ENCODE data around the gene NOTCH1. TPM values are rescaled to one million over a fixed set of nuclear protein-coding genes. Genes with fewer than 3 reads are reported as not detected.

Gene NOTCH1
- total and polyA plus RNA-seq, 12 donors: 7.3 to 27.0 (median 19.9) TPM

DNA sequence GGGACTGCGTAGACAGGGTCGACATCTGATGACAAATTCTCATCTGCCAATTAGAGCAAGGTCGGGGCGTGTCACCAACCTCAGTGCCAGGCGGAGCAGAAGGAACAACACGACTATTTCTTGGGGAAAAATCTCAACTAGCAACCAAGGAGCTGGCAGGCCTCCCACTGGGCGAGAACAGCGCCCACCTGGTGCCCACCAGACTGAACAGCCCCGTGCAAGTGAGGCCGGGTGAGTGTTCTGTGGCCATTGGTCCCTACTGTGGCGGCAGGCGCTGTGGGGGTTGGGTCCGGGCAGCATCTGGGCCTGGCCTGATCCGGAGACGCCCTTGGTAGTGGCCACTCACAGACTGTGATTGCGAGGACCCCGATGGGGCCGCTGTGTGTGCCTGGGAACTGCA is 11.5 kb downstream of the NOTCH1 start:
- peaks cover 0 to 44% (median 0%) of the 10 kb centered on the region in 9 donors for H3K36me3 ChIP-seq
- H3K4me1 ChIP-seq: peaks cover 60 to 94% (median 91%) of the 10 kb centered on the region in 9 donors
- WGBS, 2 donors: 85 to 86% methylated on average over 18 of the region's 18 CpGs
- no peak for ATAC-seq
- no peaks in the 10 kb centered on the region for H3K9me3 ChIP-seq
- peaks cover 0 to 5% (median 0%) of the 10 kb centered on the region in 7 donors for H3K27me3 ChIP-seq
- TF ChIP-seq, protein P1, sequence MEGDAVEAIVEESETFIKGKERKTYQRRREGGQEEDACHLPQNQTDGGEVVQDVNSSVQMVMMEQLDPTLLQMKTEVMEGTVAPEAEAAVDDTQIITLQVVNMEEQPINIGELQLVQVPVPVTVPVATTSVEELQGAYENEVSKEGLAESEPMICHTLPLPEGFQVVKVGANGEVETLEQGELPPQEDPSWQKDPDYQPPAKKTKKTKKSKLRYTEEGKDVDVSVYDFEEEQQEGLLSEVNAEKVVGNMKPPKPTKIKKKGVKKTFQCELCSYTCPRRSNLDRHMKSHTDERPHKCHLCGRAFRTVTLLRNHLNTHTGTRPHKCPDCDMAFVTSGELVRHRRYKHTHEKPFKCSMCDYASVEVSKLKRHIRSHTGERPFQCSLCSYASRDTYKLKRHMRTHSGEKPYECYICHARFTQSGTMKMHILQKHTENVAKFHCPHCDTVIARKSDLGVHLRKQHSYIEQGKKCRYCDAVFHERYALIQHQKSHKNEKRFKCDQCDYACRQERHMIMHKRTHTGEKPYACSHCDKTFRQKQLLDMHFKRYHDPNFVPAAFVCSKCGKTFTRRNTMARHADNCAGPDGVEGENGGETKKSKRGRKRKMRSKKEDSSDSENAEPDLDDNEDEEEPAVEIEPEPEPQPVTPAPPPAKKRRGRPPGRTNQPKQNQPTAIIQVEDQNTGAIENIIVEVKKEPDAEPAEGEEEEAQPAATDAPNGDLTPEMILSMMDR (IDR thresholded peaks at IDR 0.05): no peak
- intact Hi-C loops (cut with DNase I): loop anchor here in 1 of 10 donors (5.0 kb wide), 1 partner anchor 42 kb away; no protein-coding TSS in a partner anchor
- no peak for DNase-seq
- H3K4me3 ChIP-seq: peak overlapping the region in 1 of 10 donors; percentile 11
- peak overlapping the region in 6 of 10 donors; percentile 67 to 88 (median 80) for H3K27ac ChIP-seq

- Histone ChIP-seq H3K27ac (peak overlapping the region in 9 of 10 donors; percentile 31 to 88 (median 77)), H3K4me1 (peaks cover 63 to 94% (median 91%) of the 10 kb centered on the region in 9 donors), H3K4me3 (peak overlapping the region in 4 of 10 donors; percentile 5 to 40 (median 20))
Observed at GRCh38 chr9:136533775-136534157, 12.1 kb downstream of the NOTCH1 start.

DNA sequence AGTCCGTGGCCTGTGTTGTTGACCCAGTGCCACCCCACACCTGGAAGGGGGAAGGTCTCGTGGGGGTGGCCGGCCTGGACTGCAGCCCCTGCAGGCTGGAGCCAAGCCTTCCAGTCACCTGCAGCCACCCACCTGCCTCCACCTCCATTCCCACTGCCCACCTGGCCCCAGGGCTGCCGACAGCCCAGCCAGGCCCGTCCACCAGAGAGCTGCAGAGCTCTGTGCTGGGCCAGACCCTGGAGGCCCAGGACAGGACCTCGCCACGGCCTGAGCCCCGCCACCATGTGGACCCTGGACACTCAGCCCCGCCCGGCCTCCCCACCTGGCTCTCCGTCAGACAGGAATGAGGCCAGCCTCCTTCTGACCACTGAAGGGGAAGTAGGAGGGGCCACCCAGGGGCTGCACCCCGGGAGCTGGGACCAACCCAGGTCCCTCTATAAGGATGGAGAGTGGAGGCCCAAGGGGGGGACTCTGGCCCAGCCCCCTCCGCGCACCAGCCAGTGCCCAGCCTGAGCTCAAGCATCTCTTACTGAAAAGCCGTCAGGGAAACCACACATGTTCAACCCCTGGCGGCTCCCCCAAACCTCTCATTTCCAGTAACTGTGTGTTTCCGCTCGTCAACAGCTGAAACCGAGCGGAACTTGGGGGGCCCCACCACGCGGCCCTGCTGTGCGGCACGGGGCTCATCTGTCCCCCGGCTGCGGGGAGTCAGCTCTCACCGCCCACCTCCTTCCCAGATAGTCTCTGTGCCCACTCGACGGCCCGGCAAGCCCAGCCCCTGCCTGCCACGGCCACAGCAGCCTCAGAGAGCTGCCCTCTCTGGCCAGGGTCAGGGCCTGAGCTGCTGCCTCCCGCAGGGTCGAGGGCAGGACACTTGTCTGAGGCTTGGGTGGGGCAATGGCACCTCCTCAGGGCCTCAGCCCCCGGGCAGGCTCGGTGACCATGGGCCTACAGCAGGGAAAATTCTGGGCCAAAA is 12.8 kb downstream of the NOTCH1 start:
- H3K4me3 ChIP-seq: peak overlapping the region in 6 of 10 donors; percentile 3 to 40 (median 24)
- peak overlapping the region; percentile 34 to 88 (median 76) for H3K27ac ChIP-seq
- intact Hi-C loops (cut with DNase I): loop anchor here in 1 of 10 donors (5.0 kb wide), 1 partner anchor 41 kb away; no protein-coding TSS in a partner anchor
- no peaks in the 10 kb centered on the region for H3K9me3 ChIP-seq
- peak in 3 of 8 donors; percentile 3 to 6 (median 5) for ATAC-seq
- H3K36me3 ChIP-seq: peaks cover 0 to 39% (median 0%) of the 10 kb centered on the region in 9 donors
- H3K4me1 ChIP-seq: peaks cover 63 to 93% (median 89%) of the 10 kb centered on the region in 9 donors
- WGBS, 2 donors: 59 to 66% methylated on average over 30 to 35 of the region's 35 CpGs
- DNase-seq: no peak
- H3K27me3 ChIP-seq: peaks cover 0 to 5% (median 0%) of the 10 kb centered on the region in 7 donors
- TF ChIP-seq, protein P1 (IDR thresholded peaks at IDR 0.05): no peak

More at GRCh38 chr9:136533775-136534157, 12.1 kb downstream of the NOTCH1 start:
- peak in 2 of 8 donors; percentile 33 to 34 for ATAC-seq
- H3K9me3 ChIP-seq: no peaks in the 10 kb centered on the region
- TF ChIP-seq, protein P1 (IDR thresholded peaks at IDR 0.05): no peak
- WGBS, 2 donors: 54% methylated on average over 22 of the region's 22 CpGs
- peaks cover 0 to 44% (median 0%) of the 10 kb centered on the region in 9 donors for H3K36me3 ChIP-seq
- intact Hi-C loops (cut with DNase I): loop anchor here in 1 of 10 donors (5.0 kb wide), 1 partner anchor 41 kb away; no protein-coding TSS in a partner anchor
- no peak for DNase-seq
- peaks cover 0 to 5% (median 0%) of the 10 kb centered on the region in 7 donors for H3K27me3 ChIP-seq

All from heart right ventricle (tissue), 16 donors.